Tibial artery (tissue), 4 donors: Measurements from ENCODE around the gene SLC25A20.

Experiments used
- DNase-seq, 2 donors: peaks; one replicate each; pipeline ENCODE4 v3.0.0-alpha.2; 2019
- H3K27ac ChIP-seq, 2 donors: fragments of 200-600 bp; sonication (generic) in 1 of 2; 1 replicate in 1 of 2; 2 replicates in 1 of 2; pipeline ENCODE4 v1.5.1; 2018 to 2019; ENCODE audit warnings: mild to moderate bottlenecking in 1 of 2
- H3K27me3 ChIP-seq, 2 donors: fragments of 200-600 bp; sonication (generic) in 1 of 2; one replicate each; pipeline versions ENCODE4 v1.5.1 to v1.6.0; 2016 to 2019
- H3K36me3 ChIP-seq, 3 donors: fragments of 200-600 bp; sonication (generic) in 2 of 3; one replicate each; pipeline ENCODE4 v1.5.1; 2016 to 2019; ENCODE audit warnings: mild to moderate bottlenecking in 2 of 3
- H3K4me1 ChIP-seq, 4 donors: fragments of 200-600 bp; sonication (generic) in 2 of 4; 1 replicate in 3 of 4; 2 replicates in 1 of 4; pipeline ENCODE4 v1.5.1; 2016 to 2019
- H3K4me3 ChIP-seq, 2 donors: fragments of 200-600 bp; sonication (generic) in 1 of 2; 1 replicate in 1 of 2; 2 replicates in 1 of 2; pipeline ENCODE4 v1.5.1; 2018 to 2019; ENCODE audit warnings: mild to moderate bottlenecking in 2 of 2
- H3K9me3 ChIP-seq, 3 donors: fragments of 200-600 bp; sonication (generic) in 1 of 3; one replicate each; pipeline ENCODE4 v1.5.1; 2016 to 2019
- CTCF ChIP-seq, 2 experiments: fragments of 200-600 bp in 1 of 2; fragments of 450-650 bp in 1 of 2; IDR thresholded peaks; one replicate each; pipeline ENCODE4 v1.5.1; 2017 to 2019; ENCODE audit warnings: antibody characterized with exemption in 2 of 2, mild to moderate bottlenecking in 1 of 2, moderate library complexity in 1 of 2
- intact Hi-C: fragments of 100-400 bp; cut with DNase I; formaldehyde crosslinking; loops from one replicate; pipeline ENCODE4 v1.15.0; 2023; ENCODE audit warnings: low total_unique reads

SLC25A20 gene

GRCh38 chr3:48879994-48880377, 18.7 kb downstream of the SLC25A20 start:
- intact Hi-C loops = loop anchor here (10.0 kb wide), 1 partner anchor 515 kb away; no protein-coding TSS in a partner anchor
- peaks cover 10 to 62% (median 20%) of the 10 kb centered on the region in 3 donors for H3K36me3 ChIP-seq
- H3K4me3 ChIP-seq = no peak overlapping the region
- no peaks in the 10 kb centered on the region for H3K4me1 ChIP-seq
- no peak overlapping the region for H3K27ac ChIP-seq
- no peak for DNase-seq
- TF ChIP-seq CTCF (IDR thresholded peaks at IDR 0.05) = no peak
- H3K9me3 ChIP-seq = no peaks in the 10 kb centered on the region
- no peaks in the 10 kb centered on the region for H3K27me3 ChIP-seq

- intact Hi-C loops = loop anchor here (10.0 kb wide), 1 partner anchor 515 kb away; no protein-coding TSS in a partner anchor
- H3K9me3 ChIP-seq = no peaks in the 10 kb centered on the region
- no peaks in the 10 kb centered on the region for H3K27me3 ChIP-seq
- H3K4me3 ChIP-seq = no peak overlapping the region
- no peak overlapping the region for H3K27ac ChIP-seq
- TF ChIP-seq CTCF (IDR thresholded peaks at IDR 0.05) = no peak
- no peaks in the 10 kb centered on the region for H3K4me1 ChIP-seq
- no peak for DNase-seq
- H3K36me3 ChIP-seq = peaks cover 10 to 59% (median 19%) of the 10 kb centered on the region in 3 donors
Observed at GRCh38 chr3:48879307-48879993, 19.2 kb downstream of the SLC25A20 start.

GRCh38 chr3:48877671-48878070, 21.0 kb downstream of the SLC25A20 start:
- Histone ChIP-seq H3K9me3 (no peaks in the 10 kb centered on the region), H3K36me3 (peaks cover 0 to 46% (median 17%) of the 10 kb centered on the region in 3 donors), H3K27ac (no peak overlapping the region), H3K27me3 (no peaks in the 10 kb centered on the region), H3K4me3 (no peak overlapping the region), H3K4me1 (no peaks in the 10 kb centered on the region)
- no peak for DNase-seq
- no peak for TF ChIP-seq CTCF (IDR thresholded peaks at IDR 0.05)
- intact Hi-C loops = loop anchor here (10.0 kb wide), 1 partner anchor 513 kb away; no protein-coding TSS in a partner anchor

- DNase-seq = peak in 1 of 2 donors; percentile 37
- Histone ChIP-seq H3K27ac (no peak overlapping the region), H3K9me3 (no peaks in the 10 kb centered on the region), H3K4me3 (no peak overlapping the region), H3K36me3 (peaks cover 15 to 37% (median 30%) of the 10 kb centered on the region in 3 donors), H3K4me1 (no peaks in the 10 kb centered on the region), H3K27me3 (no peaks in the 10 kb centered on the region)
- intact Hi-C loops = no loop called here
- no peak for TF ChIP-seq CTCF (IDR thresholded peaks at IDR 0.05)
Observed at GRCh38 chr3:48863122-48863521, 35.6 kb downstream of the SLC25A20 start.

GRCh38 chr3:48859206-48859605, 39.5 kb downstream of the SLC25A20 start:
- no peaks in the 10 kb centered on the region for H3K27me3 ChIP-seq
- DNase-seq = peak in 1 of 2 donors; percentile 20
- intact Hi-C loops = no loop called here
- no peak overlapping the region for H3K4me3 ChIP-seq
- no peak overlapping the region for H3K27ac ChIP-seq
- H3K4me1 ChIP-seq = no peaks in the 10 kb centered on the region
- no peaks in the 10 kb centered on the region for H3K9me3 ChIP-seq
- H3K36me3 ChIP-seq = peaks cover 15 to 57% (median 54%) of the 10 kb centered on the region in 3 donors
- TF ChIP-seq CTCF (IDR thresholded peaks at IDR 0.05) = no peak
